Prostate gland (tissue), 2 donors: ENCODE results near the gene IL1RAPL1. TPM values are rescaled to one million over a fixed set of nuclear protein-coding genes. Genes with fewer than 3 reads are reported as not detected.

Experiments used
- DNase-seq: peaks from one replicate; pipeline ENCODE4 v3.0.0-alpha.2; 2019; ENCODE audit warnings: low spot score
- H3K27ac ChIP-seq, 2 donors: fragments of 200-600 bp; sonication (generic); 2 replicates each; pipeline ENCODE4 v1.5.1; 2017 to 2019
- H3K27me3 ChIP-seq: fragments of 200-600 bp; sonication (generic); replicated peaks from 2 replicates; pipeline ENCODE4 v1.5.1; 2019; ENCODE audit not compliant: insufficient read depth
- H3K36me3 ChIP-seq, 2 donors: fragments of 200-600 bp; sonication (generic); 1 replicate in 1 of 2; 2 replicates in 1 of 2; pipeline versions ENCODE4 v1.5.1 to v1.8.1; 2017 to 2019
- H3K4me1 ChIP-seq: fragments of 200-600 bp; sonication (generic); replicated peaks from 2 replicates; pipeline ENCODE4 v1.5.1; 2019
- H3K4me3 ChIP-seq, 2 donors: fragments of 200-600 bp; sonication (generic); 2 replicates each; pipeline ENCODE4 v1.5.1; 2017 to 2019
- H3K9me3 ChIP-seq: fragments of 200-600 bp; sonication (generic); 2 replicates; pipeline ENCODE4 v1.5.1; 2017
- POLR2A ChIP-seq: fragments of 450-650 bp; IDR thresholded peaks from one replicate; pipeline ENCODE4 v1.6.1; 2016; ENCODE audit warnings: antibody characterized with exemption, mild to moderate bottlenecking
- POLR2AphosphoS5 ChIP-seq: sonication (generic); formaldehyde crosslinking; IDR thresholded peaks from one replicate; pipeline ENCODE4 v1.6.1; 2017; ENCODE audit warnings: antibody characterized with exemption
- WGBS: methylation state at CpG from one replicate; pipeline ENCODE4 v1.1.5; 2018; 5-methylcytosine and 5-hydroxymethylcytosine counted together
- intact Hi-C: fragments of 100-400 bp; cut with DNase I; formaldehyde crosslinking; loops from one replicate; pipeline ENCODE4 v1.14.2; 2022
- total RNA-seq, 2 donors: library from RNA; depleted of rRNA; stranded (reverse); fragments of >200 nt; gene quantifications; one replicate each; pipeline ENCODE4 v1.1.0, GENCODE V29; 2016
- TF ChIP-seq, protein P1 (sequence below), 4 experiments: fragments of 200-600 bp in 2 of 4; fragments of 450-650 bp in 2 of 4; sonication (generic) in 2 of 4; IDR thresholded peaks; 1 replicate in 3 of 4; 2 replicates in 1 of 4; pipeline ENCODE4 v1.5.1; 2016 to 2019; ENCODE audit warnings: antibody characterized with exemption in 4 of 4, mild to moderate bottlenecking in 2 of 4, moderate library complexity in 2 of 4

Gene IL1RAPL1
- total RNA-seq, 2 donors from 2014 or later = 0.23 TPM

DNA sequence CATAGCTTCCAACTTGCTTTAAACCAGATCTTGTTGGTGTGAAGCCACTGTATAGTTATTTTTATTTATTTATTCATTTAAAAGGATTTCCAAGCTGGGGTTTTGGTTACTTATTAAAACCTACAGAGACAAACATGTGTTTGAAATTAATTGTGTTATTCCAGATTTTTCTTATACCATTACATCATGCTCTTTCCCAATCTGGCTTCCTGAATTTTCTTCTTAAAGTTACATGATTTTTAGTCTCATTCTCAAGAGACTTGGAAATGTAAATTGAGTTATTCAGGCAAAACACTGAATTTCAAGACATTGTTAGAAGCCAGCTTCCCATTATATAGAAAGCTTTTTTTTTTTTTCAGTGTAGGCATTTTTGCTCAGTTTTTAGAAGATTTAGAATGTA lies 381.9 kb downstream of the IL1RAPL1 start:
- Histone ChIP-seq H3K27me3 (no peaks in the 10 kb centered on the region), H3K9me3 (no peaks in the 10 kb centered on the region), H3K4me3 (no peak overlapping the region), H3K36me3 (no peaks in the 10 kb centered on the region), H3K27ac (no peak overlapping the region), H3K4me1 (no peaks in the 10 kb centered on the region)
- intact Hi-C loops = no loop called here
- no peak for DNase-seq
- no peak for TF ChIP-seq POLR2AphosphoS5

DNA sequence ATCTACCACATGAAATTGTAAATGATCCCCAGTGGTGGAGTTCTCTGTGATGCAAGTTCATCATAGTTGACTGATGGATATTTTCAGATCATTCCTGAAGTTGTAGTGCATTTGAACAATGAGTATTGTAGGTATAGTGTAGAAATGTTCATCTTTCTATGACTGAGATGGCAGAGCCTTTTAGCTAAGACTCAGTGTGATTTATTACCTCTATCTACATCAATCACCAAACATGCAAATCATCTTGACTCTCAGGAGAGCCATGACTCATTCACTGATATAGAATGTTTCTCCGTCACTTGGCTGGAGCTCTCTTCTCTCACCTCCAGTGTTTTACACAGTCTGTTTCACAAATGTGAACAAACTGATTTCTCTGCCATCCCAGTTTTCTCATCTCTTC lies 392.6 kb downstream of the IL1RAPL1 start:
- Histone ChIP-seq H3K27me3 (no peaks in the 10 kb centered on the region), H3K27ac (no peak overlapping the region), H3K4me1 (no peaks in the 10 kb centered on the region), H3K9me3 (no peaks in the 10 kb centered on the region), H3K4me3 (no peak overlapping the region), H3K36me3 (no peaks in the 10 kb centered on the region)
- WGBS = 81% methylated on average over 1 of the region's 1 CpG
- TF ChIP-seq POLR2A (no peak), POLR2AphosphoS5 (no peak)
- TF ChIP-seq, protein P1, sequence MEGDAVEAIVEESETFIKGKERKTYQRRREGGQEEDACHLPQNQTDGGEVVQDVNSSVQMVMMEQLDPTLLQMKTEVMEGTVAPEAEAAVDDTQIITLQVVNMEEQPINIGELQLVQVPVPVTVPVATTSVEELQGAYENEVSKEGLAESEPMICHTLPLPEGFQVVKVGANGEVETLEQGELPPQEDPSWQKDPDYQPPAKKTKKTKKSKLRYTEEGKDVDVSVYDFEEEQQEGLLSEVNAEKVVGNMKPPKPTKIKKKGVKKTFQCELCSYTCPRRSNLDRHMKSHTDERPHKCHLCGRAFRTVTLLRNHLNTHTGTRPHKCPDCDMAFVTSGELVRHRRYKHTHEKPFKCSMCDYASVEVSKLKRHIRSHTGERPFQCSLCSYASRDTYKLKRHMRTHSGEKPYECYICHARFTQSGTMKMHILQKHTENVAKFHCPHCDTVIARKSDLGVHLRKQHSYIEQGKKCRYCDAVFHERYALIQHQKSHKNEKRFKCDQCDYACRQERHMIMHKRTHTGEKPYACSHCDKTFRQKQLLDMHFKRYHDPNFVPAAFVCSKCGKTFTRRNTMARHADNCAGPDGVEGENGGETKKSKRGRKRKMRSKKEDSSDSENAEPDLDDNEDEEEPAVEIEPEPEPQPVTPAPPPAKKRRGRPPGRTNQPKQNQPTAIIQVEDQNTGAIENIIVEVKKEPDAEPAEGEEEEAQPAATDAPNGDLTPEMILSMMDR (IDR thresholded peaks at IDR 0.05) = no peak
- intact Hi-C loops = no loop called here
- DNase-seq = no peak

DNA sequence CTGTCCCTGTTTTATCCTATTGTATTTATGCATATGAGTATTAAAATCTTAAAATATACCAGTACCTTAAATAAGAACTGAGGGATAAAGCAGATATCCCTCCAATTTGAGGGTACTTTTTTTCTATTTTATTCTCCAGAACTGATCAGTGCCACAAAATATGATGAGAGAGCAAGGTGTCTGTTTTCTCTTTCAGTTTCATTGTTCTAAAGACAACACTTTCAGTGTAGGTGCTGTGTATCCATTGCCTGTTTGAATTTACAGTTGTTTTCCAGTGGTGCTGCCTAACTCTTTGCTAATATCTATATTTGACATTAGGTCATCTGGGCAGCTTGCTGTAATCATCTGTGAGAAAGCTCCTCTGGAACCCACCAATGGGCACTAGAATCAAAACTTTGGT lies 394.7 kb downstream of the IL1RAPL1 start:
- no peaks in the 10 kb centered on the region for H3K36me3 ChIP-seq
- no peaks in the 10 kb centered on the region for H3K9me3 ChIP-seq
- no peak overlapping the region for H3K4me3 ChIP-seq
- intact Hi-C loops = no loop called here
- TF ChIP-seq, protein P1 (IDR thresholded peaks at IDR 0.05) = no peak
- TF ChIP-seq POLR2AphosphoS5 (no peak), POLR2A (no peak)
- H3K27ac ChIP-seq = no peak overlapping the region
- H3K27me3 ChIP-seq = no peaks in the 10 kb centered on the region
- no peak for DNase-seq
- no peaks in the 10 kb centered on the region for H3K4me1 ChIP-seq

DNA sequence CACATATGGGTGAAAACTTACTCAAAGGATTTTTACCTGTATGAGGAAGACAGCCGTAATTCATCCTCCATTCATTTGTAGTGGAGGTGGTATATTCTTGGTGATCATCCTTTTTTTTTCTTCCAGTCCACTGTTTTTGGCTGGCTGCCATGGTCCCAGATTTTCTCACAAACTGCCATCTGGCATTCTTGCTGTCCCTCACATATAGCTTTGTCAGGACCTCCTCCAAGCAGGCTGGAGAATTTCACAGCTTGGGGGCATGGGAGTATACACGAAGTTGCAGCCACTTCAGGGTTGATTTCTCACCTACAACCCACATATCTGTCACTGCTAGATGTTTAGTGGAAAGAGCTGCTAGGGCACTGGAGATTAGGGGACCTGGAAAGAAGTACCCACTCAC lies 401.0 kb downstream of the IL1RAPL1 start:
- no peak for DNase-seq
- 46% methylated on average over 2 of the region's 2 CpGs for WGBS
- intact Hi-C loops = no loop called here

DNA sequence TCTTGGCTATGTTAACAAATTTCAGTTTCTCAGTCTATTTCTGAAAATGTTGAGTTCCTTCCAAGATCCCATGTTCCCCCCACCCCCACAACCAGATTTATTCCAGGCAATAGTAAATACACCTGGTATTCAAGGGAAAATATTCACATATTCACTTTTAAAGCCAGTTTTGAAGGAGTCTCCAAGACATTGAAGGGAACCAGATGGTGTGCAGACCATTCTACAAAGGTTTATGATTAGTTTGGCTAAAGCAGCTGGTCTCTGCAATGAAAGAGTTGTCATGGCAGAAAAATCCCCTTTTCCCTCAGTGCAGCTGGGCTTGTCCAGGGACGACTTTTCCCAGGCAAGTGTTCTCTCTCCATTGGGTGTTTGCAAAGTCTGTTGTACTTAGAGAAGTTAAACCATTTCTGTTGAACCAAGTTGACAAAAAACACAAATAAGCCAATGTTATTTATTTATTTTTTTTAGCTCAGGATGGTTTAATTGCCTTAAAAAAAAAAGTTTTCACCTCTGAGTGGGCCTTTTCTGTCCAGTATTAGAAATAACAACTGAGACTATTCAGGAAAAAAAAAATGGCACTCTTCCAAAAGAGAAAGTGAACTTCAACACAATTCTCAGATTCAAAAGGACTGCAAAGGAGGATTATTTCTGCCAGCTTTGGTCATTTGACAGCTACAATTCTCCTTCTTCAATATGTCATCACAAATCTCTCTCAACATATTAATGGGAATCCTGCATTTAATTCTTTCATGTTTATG lies 410.6 kb downstream of the IL1RAPL1 start:
- Histone ChIP-seq H3K9me3 (no peaks in the 10 kb centered on the region), H3K27me3 (no peaks in the 10 kb centered on the region), H3K4me1 (no peaks in the 10 kb centered on the region), H3K4me3 (no peak overlapping the region), H3K27ac (no peak overlapping the region), H3K36me3 (no peaks in the 10 kb centered on the region)
- intact Hi-C loops = no loop called here
- 35% methylated on average over 1 of the region's 1 CpG for WGBS
- no peak for DNase-seq
- TF ChIP-seq, protein P1 (IDR thresholded peaks at IDR 0.05) = no peak
- TF ChIP-seq POLR2AphosphoS5 = no peak
- TF ChIP-seq POLR2A = no peak

More for the DNA sequence above, 401.0 kb downstream of the IL1RAPL1 start:
- H3K27ac ChIP-seq = no peak overlapping the region
- no peak overlapping the region for H3K4me3 ChIP-seq
- no peaks in the 10 kb centered on the region for H3K9me3 ChIP-seq
- H3K4me1 ChIP-seq = no peaks in the 10 kb centered on the region
- no peaks in the 10 kb centered on the region for H3K36me3 ChIP-seq
- no peak for TF ChIP-seq POLR2AphosphoS5
- TF ChIP-seq POLR2A = no peak
- TF ChIP-seq, protein P1 (IDR thresholded peaks at IDR 0.05) = no peak
- H3K27me3 ChIP-seq = no peaks in the 10 kb centered on the region
